H1 (cell line): Measurements from ENCODE around the gene NCF4. TPM values are rescaled to one million over a fixed set of nuclear protein-coding genes. Genes with fewer than 3 reads are reported as not detected.

Experiments used
- CTCF ChIA-PET: fragments of 300-600 bp; sonication (Branson Sonifier 250); formaldehyde crosslinking; loops from one replicate; lab custom pipeline; 2021; ENCODE audit not compliant: partially characterized antibody; lab: Charles Lee
- POLR2A ChIA-PET: fragments of 300-600 bp; sonication (Branson Sonifier 250); formaldehyde crosslinking; loops from one replicate; lab custom pipeline; 2021; ENCODE audit warnings: inconsistent platforms; ENCODE audit not compliant: partially characterized antibody; lab: Charles Lee
- DNase-seq, 2 experiments: peaks; one replicate each; pipeline versions ENCODE4 v3.0.0 to v3.0.0-alpha.2; 2010 to 2022; ENCODE audit warnings: low spot score in 2 of 2, low read depth in 1 of 2, mixed read lengths in 1 of 2
- FAIRE-seq: peaks from 2 replicates; lab custom pipeline; 2011; peaks lifted over from hg19 to GRCh38; lab: Jason Lieb, UNC
- H2AFZ ChIP-seq: 2 replicates; pipeline ENCODE4 v1.8.1; 2012; ENCODE audit warnings: low read length, inconsistent platforms
- H2AK5ac ChIP-seq: 2 replicates; pipeline ENCODE4 v1.6.1; 2013; ENCODE audit warnings: low read depth, low read length
- H2BK120ac ChIP-seq: replicated peaks from 2 replicates; pipeline ENCODE3; 2013; ENCODE audit warnings: low read depth, low read length, inconsistent platforms
- H2BK12ac ChIP-seq: 2 replicates; pipeline ENCODE4 v1.6.1; 2013; ENCODE audit warnings: low read depth, low read length
- H2BK15ac ChIP-seq: 2 replicates; pipeline ENCODE4 v1.6.1; 2013; ENCODE audit warnings: low read length
- H2BK20ac ChIP-seq: 2 replicates; pipeline ENCODE4 v1.6.1; 2013; ENCODE audit warnings: low read length
- H2BK5ac ChIP-seq: 2 replicates; pipeline ENCODE4 v1.6.1; 2013; ENCODE audit warnings: low read depth, low read length
- H3K14ac ChIP-seq: 2 replicates; pipeline ENCODE4 v1.6.1; 2013; ENCODE audit warnings: inconsistent platforms; ENCODE audit not compliant: insufficient read length
- H3K18ac ChIP-seq: 2 replicates; pipeline ENCODE4 v1.6.1; 2013; ENCODE audit warnings: low read length; ENCODE audit errors: extremely low read depth
- H3K23ac ChIP-seq: 2 replicates; pipeline ENCODE4 v1.6.1; 2013; ENCODE audit warnings: inconsistent platforms; ENCODE audit not compliant: insufficient read length
- H3K23me2 ChIP-seq: 2 replicates; pipeline ENCODE4 v1.6.1; 2013; ENCODE audit warnings: low read depth, low read length
- H3K27ac ChIP-seq: 2 replicates; pipeline ENCODE4 v1.6.1; 2011; ENCODE audit warnings: low read depth, low read length, inconsistent platforms
- H3K27me3 ChIP-seq, 4 experiments: replicated peaks in 1 of 4; 1 replicate in 1 of 4; 2 replicates in 3 of 4; pipeline versions ENCODE4 v1.6.1 to v1.8.1; 2011 to 2013; ENCODE audit warnings: low read length in 3 of 4, mild to moderate bottlenecking in 3 of 4, inconsistent platforms in 2 of 4, mixed read lengths in 2 of 4, moderate library complexity in 1 of 4; ENCODE audit not compliant: control insufficient read depth in 3 of 4, insufficient read depth in 3 of 4; ENCODE audit errors: extremely low read depth in 1 of 4
- H3K36me3 ChIP-seq, 4 experiments: 2 replicates each; pipeline versions ENCODE4 v1.6.1 to v1.8.1; 2011 to 2013; ENCODE audit warnings: mild to moderate bottlenecking in 4 of 4, low read length in 3 of 4, moderate library complexity in 2 of 4, control low read depth in 1 of 4, inconsistent platforms in 1 of 4; ENCODE audit not compliant: insufficient read depth in 4 of 4, control insufficient read depth in 2 of 4
- H3K4ac ChIP-seq: replicated peaks from 2 replicates; pipeline ENCODE3; 2013; ENCODE audit warnings: low read length, low read depth, mixed read lengths, inconsistent platforms; ENCODE audit not compliant: insufficient read length
- H3K4me1 ChIP-seq, 4 experiments: replicated peaks in 1 of 4; 1 replicate in 1 of 4; 2 replicates in 3 of 4; pipeline versions ENCODE4 v1.6.1 to v1.8.1; 2011 to 2013; ENCODE audit warnings: low read length in 3 of 4, inconsistent platforms in 2 of 4, mixed read lengths in 1 of 4; ENCODE audit not compliant: insufficient read depth in 4 of 4, control insufficient read depth in 3 of 4
- H3K4me2 ChIP-seq, 2 experiments: 2 replicates each; pipeline versions ENCODE4 v1.6.1 to v1.8.1; 2011 to 2013; ENCODE audit warnings: low read depth in 2 of 2, low read length in 2 of 2, control low read depth in 1 of 2, inconsistent platforms in 1 of 2, mild to moderate bottlenecking in 1 of 2; ENCODE audit not compliant: insufficient read depth in 1 of 2
- H3K4me3 ChIP-seq, 4 experiments: fragments of 200-600, 300-600 bp in 1 of 4; sonication (generic), shearing (Covaris generic), sonication (Bioruptor Twin) in 1 of 4; 2 replicates each; pipeline versions ENCODE4 v1.5.1 to v1.8.1; 2011 to 2016; ENCODE audit warnings: low read length in 4 of 4, low read depth in 3 of 4, control low read depth in 2 of 4, inconsistent platforms in 2 of 4, mild to moderate bottlenecking in 2 of 4, mixed read lengths in 1 of 4, moderate library complexity in 1 of 4; ENCODE audit not compliant: insufficient read depth in 2 of 4; ENCODE audit errors: extremely low read depth in 1 of 4
- H3K56ac ChIP-seq: replicated peaks from 2 replicates; pipeline ENCODE3; 2013; ENCODE audit warnings: low read depth, mild to moderate bottlenecking, mixed read lengths, low read length, inconsistent platforms; ENCODE audit not compliant: insufficient read length
- H3K79me1 ChIP-seq: 2 replicates; pipeline ENCODE4 v1.6.1; 2013; ENCODE audit warnings: low read depth, low read length, control low read depth
- H3K79me2 ChIP-seq, 2 experiments: 2 replicates each; pipeline versions ENCODE4 v1.6.1 to v1.8.1; 2012 to 2013; ENCODE audit warnings: low read length in 2 of 2, mild to moderate bottlenecking in 2 of 2, inconsistent platforms in 1 of 2; ENCODE audit not compliant: insufficient read depth in 2 of 2, control insufficient read depth in 1 of 2
- H3K9ac ChIP-seq, 4 experiments: replicated peaks in 1 of 4; 1 replicate in 1 of 4; 2 replicates in 3 of 4; pipeline versions ENCODE4 v1.6.1 to v1.8.1; 2011 to 2013; ENCODE audit warnings: low read depth in 3 of 4, low read length in 3 of 4, control low read depth in 2 of 4, mild to moderate bottlenecking in 2 of 4, moderate library complexity in 2 of 4, inconsistent platforms in 1 of 4; ENCODE audit errors: extremely low read depth in 1 of 4
- H3K9me3 ChIP-seq, 2 experiments: 2 replicates each; pipeline versions ENCODE4 v1.6.1 to v1.8.1; 2012 to 2013; ENCODE audit warnings: mild to moderate bottlenecking in 2 of 2, moderate library complexity in 2 of 2, control low read depth in 1 of 2, inconsistent platforms in 1 of 2, low read depth in 1 of 2, low read length in 1 of 2, mixed read lengths in 1 of 2; ENCODE audit not compliant: insufficient read depth in 2 of 2
- H4K20me1 ChIP-seq, 2 experiments: replicated peaks in 1 of 2; 2 replicates each; pipeline versions ENCODE3 to v1.8.1; 2011 to 2013; ENCODE audit warnings: inconsistent platforms in 2 of 2, low read length in 2 of 2, mild to moderate bottlenecking in 1 of 2; ENCODE audit not compliant: insufficient read depth in 2 of 2, control insufficient read depth in 1 of 2
- H4K5ac ChIP-seq: 2 replicates; pipeline ENCODE4 v1.6.1; 2013; ENCODE audit warnings: low read length, low read depth, mixed read lengths, inconsistent platforms; ENCODE audit not compliant: insufficient read length
- H4K8ac ChIP-seq: 2 replicates; pipeline ENCODE4 v1.8.0; 2013; ENCODE audit warnings: mild to moderate bottlenecking, moderate library complexity, low read length, inconsistent platforms; ENCODE audit not compliant: insufficient read depth; ENCODE audit errors: extremely low read depth
- H4K91ac ChIP-seq: replicated peaks from 2 replicates; pipeline ENCODE3; 2013; ENCODE audit warnings: low read length, mixed read lengths, inconsistent platforms; ENCODE audit not compliant: insufficient read length
- ATF2 ChIP-seq: IDR thresholded peaks from 2 replicates; pipeline ENCODE4 v1.6.1; 2012; ENCODE audit warnings: low read length, inconsistent platforms
- ATF3 ChIP-seq: IDR thresholded peaks from 2 replicates; pipeline ENCODE4 v1.6.1; 2011; ENCODE audit warnings: low read depth, mild to moderate bottlenecking, low read length; ENCODE audit not compliant: insufficient read depth
- CBX5 ChIP-seq: fragments of 300-800, 300-1000 bp; sonication (generic); IDR thresholded peaks from 2 replicates; pipeline ENCODE4 v1.7.1; 2016; ENCODE audit warnings: antibody characterized with exemption, low read length, low read depth
- CBX8 ChIP-seq: fragments of 300-800, 300-1000 bp; sonication (generic); IDR thresholded peaks from 2 replicates; pipeline ENCODE4 v1.7.1; 2016; ENCODE audit warnings: low read depth, low read length, borderline replicate concordance
- CHD2 ChIP-seq: IDR thresholded peaks from 2 replicates; pipeline ENCODE4 v1.6.1; 2012; ENCODE audit warnings: low read length, improper control_type of control experiment
- EZH2 ChIP-seq: fragments of 200-600 bp; sonication (generic); IDR thresholded peaks from 2 replicates; pipeline ENCODE4 v1.7.1; 2012; ENCODE audit warnings: low read depth, mild to moderate bottlenecking, moderate library complexity, low read length, inconsistent platforms; ENCODE audit not compliant: severe bottlenecking
- POLR2A ChIP-seq, 2 experiments: IDR thresholded peaks; 1 replicate in 1 of 2; 2 replicates in 1 of 2; pipeline ENCODE4 v1.6.1; 2011; ENCODE audit warnings: low read depth in 2 of 2, low read length in 2 of 2, mild to moderate bottlenecking in 2 of 2; ENCODE audit errors: control extremely low read depth in 1 of 2
- POLR2AphosphoS5 ChIP-seq: IDR thresholded peaks from 2 replicates; pipeline ENCODE4 v1.6.1; 2011; ENCODE audit warnings: low read depth, low read length
- RFX5 ChIP-seq: IDR thresholded peaks from 2 replicates; pipeline ENCODE4 v1.6.1; 2011; ENCODE audit warnings: low read depth, low read length, improper control_type of control experiment, borderline replicate concordance
- SIX5 ChIP-seq: IDR thresholded peaks from 2 replicates; pipeline ENCODE4 v1.6.1; 2011; ENCODE audit warnings: mild to moderate bottlenecking, low read depth, low read length
- TCF12 ChIP-seq: IDR thresholded peaks from 2 replicates; pipeline ENCODE4 v1.6.1; 2011; ENCODE audit warnings: low read depth, mild to moderate bottlenecking, low read length
- WGBS, 2 experiments: shearing (Covaris generic) in 1 of 2; methylation state at CpG; one replicate each; pipeline versions ENCODE4 v1.1.6 to v1.1.7; 2013 to 2015; ENCODE audit warnings: low lambda C conversion rate in 2 of 2, mixed read lengths in 2 of 2, inconsistent platforms in 1 of 2, low coverage in 1 of 2, missing lambda C conversion rate in 1 of 2; ENCODE audit not compliant: insufficient replicate concordance in 2 of 2, insufficient coverage in 1 of 2, insufficient read length in 1 of 2; ENCODE audit errors: extremely low coverage in 1 of 2, missing lambda C conversion rate in 1 of 2; 5-methylcytosine and 5-hydroxymethylcytosine counted together
- polyA plus RNA-seq, 7 experiments: library from polyadenylated mRNA; depleted of rRNA in 3 of 7; stranded (reverse) in 5 of 7; unstranded in 2 of 7; fragments of >200 nt in 5 of 7; fragments of 200-250 nt in 2 of 7; gene quantifications; 1 replicate in 5 of 7; 2 replicates in 1 of 7; 4 replicates in 1 of 7; pipeline versions ENCODE4 v1.2.1 to v1.2.3, GENCODE V29; 2011 to 2013; ENCODE audit warnings: missing spikeins in 2 of 7, mixed read lengths in 2 of 7
- total RNA-seq: library from RNA; stranded (reverse); fragmentation: NEBNext Ultra II Directional; extraction: Animal tissue kit (Norgen Biotek cat#: 25700); gene quantifications from 2 replicates; pipeline ENCODE4 v1.2.1, GENCODE V29; 2021

Gene NCF4
- total and polyA plus RNA-seq, 2 of the 8 experiments (the other 6 are each of a cell fraction or from before 2014, with no cell fraction given): 0.20 TPM; not detected in 1

GRCh38 chr22:36926721-36927435 lies 66.1 kb downstream of the NCF4 start:
- no peak overlapping the region for H2BK5ac ChIP-seq
- H2BK12ac ChIP-seq: no peak overlapping the region
- H3K14ac ChIP-seq: no peak overlapping the region
- H3K4me1 ChIP-seq: peaks cover 0 to 7% (median 3%) of the 10 kb centered on the region in 4 experiments; a peak in 4 of 7 replicates
- no peaks in the 10 kb centered on the region for H3K79me1 ChIP-seq
- H2BK120ac ChIP-seq: no peak overlapping the region
- no peaks in the 10 kb centered on the region for H3K79me2 ChIP-seq
- H3K27ac ChIP-seq: no peak overlapping the region
- TF ChIP-seq POLR2A (IDR thresholded peaks at IDR 0.05; ENCODE audit: control extremely low read depth in 1 of 2, low read depth in 2 of 2, low read length in 2 of 2): no peak
- no peak for TF ChIP-seq RFX5
- TF ChIP-seq CBX8: no peak
- TF ChIP-seq TCF12: no peak
- TF ChIP-seq POLR2AphosphoS5: no peak
- no peak for TF ChIP-seq SIX5
- no peak for TF ChIP-seq ATF3
- no peak for TF ChIP-seq EZH2
- no peak for TF ChIP-seq ATF2
- no peak for TF ChIP-seq CBX5
- TF ChIP-seq CHD2: no peak
- no peak overlapping the region for H3K4me2 ChIP-seq
- no peak overlapping the region for H3K4me3 ChIP-seq
- peaks cover 0 to 2% (median 0%) of the 10 kb centered on the region in 4 experiments; a peak in 1 of 7 replicates for H3K27me3 ChIP-seq
- H3K9me3 ChIP-seq: no peaks in the 10 kb centered on the region; a peak in 1 of 4 replicates
- no peak for FAIRE-seq
- no peaks in the 10 kb centered on the region for H3K23me2 ChIP-seq
- no peak overlapping the region; the same call in 1 of the 2 replicates for H4K8ac ChIP-seq
- CTCF ChIA-PET: interaction anchor here (0.7 to 1.6 kb wide), 4 partner anchors 13 to 124 kb away, joined by 3 to 4 read pairs (median 3); partner anchors contain the start of gene CSF2RB
- H2AK5ac ChIP-seq: no peak overlapping the region
- H3K9ac ChIP-seq: no peak overlapping the region
- DNase-seq: no peak
- H4K20me1 ChIP-seq: no peaks in the 10 kb centered on the region
- WGBS, 2 experiments: 88% methylated on average over 11 of the region's 14 CpGs; no CpG with 5 or more reads in 1 of the 2 experiments
- H3K18ac ChIP-seq: no peak overlapping the region
- H3K36me3 ChIP-seq: no peaks in the 10 kb centered on the region
- POLR2A ChIA-PET: no interaction called here
- no peak overlapping the region for H4K5ac ChIP-seq
- H2BK20ac ChIP-seq: no peak overlapping the region
- H2BK15ac ChIP-seq: no peak overlapping the region
- H3K4ac ChIP-seq: no peak overlapping the region
- no peak overlapping the region for H4K91ac ChIP-seq
- H3K23ac ChIP-seq: no peak overlapping the region
- H2AFZ ChIP-seq: no peak overlapping the region
- H3K56ac ChIP-seq: no peak overlapping the region
